ENCODE results near the gene MAFF. TPM values are rescaled to one million over a fixed set of nuclear protein-coding genes. Genes with fewer than 3 reads are reported as not detected.
A peak's percentile ranks its signal among the peaks of the same experiment; 100 is the strongest.

MAFF gene
- total RNA-seq, 2 experiments from 2014 or later = 15.3 to 16.4 TPM

DNA sequence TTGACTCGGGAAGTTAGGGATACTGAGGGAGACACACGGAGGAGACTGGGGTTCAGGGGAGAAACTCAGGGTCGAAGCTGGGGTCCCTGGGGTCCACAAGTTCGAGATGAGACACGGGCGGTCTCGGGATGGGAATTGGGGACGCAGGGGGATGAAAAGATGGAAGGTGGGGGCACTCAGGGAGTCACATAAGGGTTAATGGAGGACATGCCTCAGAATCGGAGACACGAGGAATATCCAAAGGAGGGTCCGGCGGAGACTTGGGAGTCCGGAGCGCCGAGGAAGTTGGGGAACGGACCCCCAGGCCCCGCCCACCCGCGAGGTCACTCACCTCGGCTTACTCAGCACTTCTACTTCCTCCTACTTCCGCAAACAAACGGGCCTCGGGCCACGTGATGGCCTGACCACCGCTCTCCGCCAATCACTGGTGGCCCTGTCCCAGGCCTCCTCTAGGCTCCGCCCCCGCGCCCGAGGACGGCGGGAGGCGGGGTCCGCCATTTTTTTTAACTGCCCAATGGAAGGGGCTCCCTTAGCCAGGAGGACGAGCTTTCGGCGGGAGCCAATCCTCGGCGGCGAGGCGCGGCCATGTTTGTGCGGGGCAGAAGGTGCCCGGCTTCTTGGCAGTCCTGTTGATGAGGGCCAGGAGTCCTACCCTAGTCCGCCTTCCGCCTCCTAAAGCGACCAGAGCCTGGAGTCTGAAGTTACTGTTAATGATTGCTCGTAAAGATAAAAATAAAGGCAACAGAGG lies 20.2 kb upstream of the MAFF start, which contains the start of gene PLA2G6:
TSS of gene PLA2G6 (minus strand) at position 378 of the 748 bp plus-strand sequence. CDS start 12,404 bp downstream, outside the sequence.
- peak within 1 kb of the TSS; percentile 99 for H3K27ac Mint-ChIP-seq
- ChIA-PET POLR2A (interaction anchor here (0.6 to 3.2 kb wide), 13 partner anchors 8 to 518 kb away, joined by 3 to 93 read pairs (median 4); partner anchors contain the start of genes EIF3L and MAFF), CTCF (interaction anchor here (0.7 to 1.9 kb wide), 7 partner anchors 20 to 589 kb away, joined by 3 to 9 read pairs (median 4); partner anchors contain the start of gene MAFF)
- H3K9me3 Mint-ChIP-seq = no peaks in the 10 kb centered on the region
- peak; percentile 99 for DNase-seq
- peak within 1 kb of the TSS; percentile 98 for H3K4me3 Mint-ChIP-seq
- peaks cover 59% of the 10 kb centered on the region for H3K4me1 Mint-ChIP-seq
- peaks cover 14% of the 10 kb centered on the region for H3K36me3 Mint-ChIP-seq (ENCODE audit: low read depth)
- peaks cover 8% of the 10 kb centered on the region for H3K27me3 Mint-ChIP-seq

DNA sequence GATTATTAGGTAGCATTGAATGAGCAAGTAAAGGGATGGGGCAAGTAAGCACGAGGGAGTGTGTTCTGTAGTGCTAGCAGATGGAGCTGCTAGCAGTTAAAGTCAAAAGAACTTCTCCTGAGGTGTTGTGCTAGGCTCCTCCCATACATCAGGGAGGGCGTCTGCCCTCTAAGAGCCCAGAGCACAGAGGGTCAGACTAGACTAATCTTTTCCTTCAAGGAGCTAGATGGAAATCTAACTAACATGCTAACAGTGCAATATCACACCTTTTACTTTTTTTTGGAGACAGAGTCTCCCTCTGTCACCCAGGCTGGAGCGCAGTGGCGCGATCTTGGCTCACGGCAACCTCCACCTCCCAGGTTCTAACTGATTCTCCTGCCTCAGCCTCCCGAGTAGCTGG lies 17.0 kb upstream of the MAFF start:
- Mint-ChIP-seq H3K27me3 (peaks cover 11% of the 10 kb centered on the region), H3K4me1 (peaks cover 32% of the 10 kb centered on the region), H3K27ac (no peak overlapping the region), H3K4me3 (no peak overlapping the region), H3K9me3 (no peaks in the 10 kb centered on the region), H3K36me3 (ENCODE audit: low read depth) (peaks cover 7% of the 10 kb centered on the region)
- no peak for DNase-seq
- ChIA-PET POLR2A (no interaction called here), CTCF (interaction anchor here (1.2 kb wide), 1 partner anchor 25 kb away, joined by 3 read pairs; no protein-coding TSS in a partner anchor)

DNA sequence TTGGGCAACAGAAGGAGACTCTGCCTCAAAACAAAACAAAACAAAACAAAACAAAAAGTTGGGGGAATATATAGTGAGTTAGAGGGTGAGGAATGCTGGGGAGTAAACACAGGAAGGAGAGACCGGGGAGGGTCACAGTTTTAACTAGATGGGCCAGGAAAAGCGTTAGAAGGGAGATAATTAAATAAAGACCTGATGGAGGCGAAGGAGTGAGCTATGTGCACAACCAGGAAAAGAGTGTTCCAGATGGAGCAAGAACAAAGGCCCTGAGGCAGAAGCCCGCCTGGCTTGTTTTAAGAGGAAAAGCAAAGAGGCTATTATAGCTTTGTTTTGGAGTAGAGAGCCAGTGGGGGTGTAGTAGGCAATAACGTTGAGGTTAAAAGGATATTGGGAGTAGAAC lies 15.4 kb upstream of the MAFF start:
- peaks cover 1% of the 10 kb centered on the region for H3K36me3 Mint-ChIP-seq (ENCODE audit: low read depth)
- peaks cover 17% of the 10 kb centered on the region for H3K4me1 Mint-ChIP-seq
- peaks cover 11% of the 10 kb centered on the region for H3K27me3 Mint-ChIP-seq
- no peak overlapping the region for H3K27ac Mint-ChIP-seq
- POLR2A ChIA-PET = interaction anchor here (0.7 to 1.3 kb wide), 3 partner anchors 11 to 81 kb away, joined by 3 to 8 read pairs (median 3); partner anchors contain the start of gene MAFF
- no peaks in the 10 kb centered on the region for H3K9me3 Mint-ChIP-seq
- CTCF ChIA-PET = no interaction called here
- no peak overlapping the region for H3K4me3 Mint-ChIP-seq
- DNase-seq = no peak

DNA sequence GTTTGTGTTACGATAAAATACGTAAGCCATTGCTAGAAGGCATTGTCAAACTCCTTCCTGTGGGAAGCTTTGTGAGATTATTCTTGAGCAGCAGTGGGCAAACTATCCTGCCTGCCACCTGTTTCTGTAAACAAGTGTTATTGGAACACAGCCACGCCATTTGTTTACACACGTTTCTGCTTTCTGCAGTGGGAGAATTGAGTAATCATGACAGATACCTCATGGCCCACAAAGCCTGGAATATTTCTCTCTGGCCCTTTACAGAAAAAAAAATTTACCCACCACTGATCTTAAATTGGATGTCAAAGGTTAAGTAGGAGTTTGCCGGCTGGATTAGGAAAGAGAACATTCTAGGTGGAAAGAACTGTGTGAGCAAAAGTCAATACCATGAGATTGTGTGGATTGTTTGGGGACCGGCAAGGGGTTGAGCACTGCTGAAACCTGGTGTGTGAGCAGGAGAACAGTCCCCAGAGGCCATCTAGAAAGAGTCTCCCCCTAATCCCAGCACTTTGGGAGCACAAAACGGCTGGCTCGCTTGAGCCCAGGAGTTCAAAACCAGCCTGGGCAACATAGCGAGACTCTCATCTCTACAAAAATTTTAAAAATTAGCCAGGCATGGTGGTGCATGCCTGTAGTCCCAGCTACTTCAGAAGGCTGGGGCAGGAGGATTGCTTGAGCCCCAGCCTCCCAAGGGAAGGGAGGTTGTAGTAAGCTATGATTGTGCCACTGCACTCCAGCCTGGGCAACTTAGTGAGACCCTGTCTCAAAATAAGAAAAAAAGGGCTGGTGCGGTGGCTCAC lies 14.2 kb upstream of the MAFF start:
- Mint-ChIP-seq H3K4me1 (peaks cover 8% of the 10 kb centered on the region), H3K9me3 (no peaks in the 10 kb centered on the region), H3K36me3 (ENCODE audit: low read depth) (no peaks in the 10 kb centered on the region), H3K4me3 (no peak overlapping the region), H3K27me3 (peaks cover 19% of the 10 kb centered on the region), H3K27ac (no peak overlapping the region)
- DNase-seq = no peak
- ChIA-PET POLR2A (interaction anchor here (1.3 kb wide), 1 partner anchor 12 kb away, joined by 3 read pairs; no protein-coding TSS in a partner anchor), CTCF (no interaction called here)

DNA sequence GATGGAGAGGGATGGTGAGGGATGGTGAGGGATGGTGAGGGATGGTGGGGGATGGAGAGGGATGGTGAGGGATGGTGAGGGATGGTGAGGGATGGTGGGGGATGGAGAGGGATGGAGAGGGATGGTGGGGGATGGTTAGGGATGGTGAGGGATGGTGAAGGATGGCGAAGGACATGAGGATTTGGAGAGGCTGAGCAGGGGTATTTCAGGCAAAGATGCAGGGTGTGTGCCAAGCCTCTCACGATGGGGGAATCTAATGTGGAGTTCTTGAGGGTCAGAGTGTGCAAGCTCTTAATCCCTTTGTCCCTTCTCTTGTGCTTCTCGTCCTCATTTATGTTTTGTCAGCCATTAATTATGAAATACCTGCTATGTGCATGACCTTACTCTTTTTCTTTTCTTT lies 12.7 kb upstream of the MAFF start:
- no peak for DNase-seq

DNA sequence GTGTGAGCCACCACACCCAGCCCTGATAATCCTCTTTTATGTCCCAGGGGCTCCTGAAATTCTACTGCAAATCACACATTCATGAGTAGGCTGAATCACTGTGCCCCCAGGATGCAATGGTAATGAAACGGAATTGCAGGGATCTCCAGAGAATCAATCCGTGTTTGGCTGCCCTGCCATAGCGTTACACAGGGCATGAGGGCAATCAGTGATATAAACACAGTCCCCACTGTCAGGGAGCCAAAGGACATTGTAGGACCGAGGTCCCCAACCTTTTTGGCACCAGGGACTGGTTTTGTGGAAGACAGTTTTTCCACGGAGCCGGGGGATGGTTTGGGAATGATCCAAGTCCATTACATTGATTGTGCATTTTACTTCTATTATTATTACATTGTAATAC lies 11.2 kb upstream of the MAFF start:
- no peak overlapping the region for H3K27ac Mint-ChIP-seq
- peaks cover 16% of the 10 kb centered on the region for H3K27me3 Mint-ChIP-seq
- no peaks in the 10 kb centered on the region for H3K9me3 Mint-ChIP-seq
- H3K36me3 Mint-ChIP-seq (ENCODE audit: low read depth) = no peaks in the 10 kb centered on the region
- DNase-seq = no peak
- peaks cover 20% of the 10 kb centered on the region for H3K4me1 Mint-ChIP-seq
- no peak overlapping the region for H3K4me3 Mint-ChIP-seq
- CTCF ChIA-PET = no interaction called here
- POLR2A ChIA-PET = no interaction called here

More for the DNA sequence above, 12.7 kb upstream of the MAFF start:
- Mint-ChIP-seq H3K36me3 (ENCODE audit: low read depth) (no peaks in the 10 kb centered on the region), H3K4me1 (peaks cover 10% of the 10 kb centered on the region), H3K9me3 (no peaks in the 10 kb centered on the region), H3K4me3 (no peak overlapping the region), H3K27me3 (peaks cover 21% of the 10 kb centered on the region), H3K27ac (no peak overlapping the region)
- ChIA-PET POLR2A (no interaction called here), CTCF (no interaction called here)

DNA sequence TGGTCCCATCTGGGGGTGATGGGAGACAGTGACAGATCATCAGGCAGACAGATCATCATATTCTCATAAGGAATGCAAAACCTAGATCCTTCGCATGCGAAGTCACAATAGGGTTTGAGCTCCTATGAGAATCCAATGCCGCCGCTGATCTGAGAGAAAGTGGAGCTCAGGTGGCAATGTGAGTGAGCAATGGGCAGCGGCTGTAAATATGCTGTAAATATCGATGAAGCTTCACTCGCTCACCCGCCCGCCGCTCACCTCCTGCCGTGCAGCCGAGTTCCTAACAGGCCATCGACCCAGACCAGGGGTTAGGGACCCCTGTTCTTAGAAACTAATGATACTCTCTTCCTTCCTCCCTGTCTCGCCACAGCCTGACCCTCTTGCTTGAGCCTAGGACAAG lies 10.7 kb upstream of the MAFF start:
- no peak overlapping the region for H3K4me3 Mint-ChIP-seq
- ChIA-PET POLR2A (no interaction called here), CTCF (no interaction called here)
- peaks cover 20% of the 10 kb centered on the region for H3K4me1 Mint-ChIP-seq
- no peak overlapping the region for H3K27ac Mint-ChIP-seq
- H3K36me3 Mint-ChIP-seq (ENCODE audit: low read depth) = no peaks in the 10 kb centered on the region
- H3K9me3 Mint-ChIP-seq = no peaks in the 10 kb centered on the region
- H3K27me3 Mint-ChIP-seq = peaks cover 16% of the 10 kb centered on the region
- DNase-seq = no peak

DNA sequence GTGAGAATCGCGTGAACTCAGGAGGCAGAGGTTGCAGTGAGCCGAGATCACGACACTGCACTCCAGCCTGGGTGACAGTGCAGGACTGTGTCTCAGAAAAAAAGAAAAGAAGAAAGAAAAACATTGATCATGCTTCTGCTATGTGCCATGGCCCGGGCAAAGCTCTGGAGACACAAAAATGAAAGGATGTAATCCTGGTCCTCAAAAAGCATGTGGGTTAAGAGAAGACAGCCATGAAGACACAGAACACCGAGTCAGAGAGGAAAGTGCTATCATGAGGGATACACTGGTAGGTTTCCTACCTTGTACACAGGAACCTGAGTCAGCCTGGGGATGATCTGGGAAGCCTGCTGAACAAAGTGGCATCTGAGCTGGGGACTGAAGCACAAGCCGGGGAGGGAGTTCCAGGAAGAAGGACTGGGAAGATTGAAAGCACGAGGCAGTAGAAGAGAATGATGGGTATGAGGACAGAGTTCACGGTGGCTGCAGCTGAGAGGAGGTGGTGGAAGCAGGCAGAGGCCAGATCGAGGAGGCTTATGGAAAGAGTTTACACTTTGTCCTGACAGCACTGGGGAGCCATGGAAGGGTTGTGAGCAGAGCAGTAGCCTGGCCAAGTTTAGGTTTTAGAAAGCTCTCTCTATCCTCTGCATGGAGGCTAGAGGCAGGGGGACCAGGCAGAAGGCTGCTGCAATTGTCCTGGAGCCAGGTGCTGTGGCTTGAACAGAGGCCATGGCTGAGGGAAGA lies 9.9 kb upstream of the MAFF start:
- no peaks in the 10 kb centered on the region for H3K36me3 Mint-ChIP-seq (ENCODE audit: low read depth)
- H3K4me1 Mint-ChIP-seq = peaks cover 20% of the 10 kb centered on the region
- no peak overlapping the region for H3K27ac Mint-ChIP-seq
- no peak overlapping the region for H3K4me3 Mint-ChIP-seq
- no peak for DNase-seq
- POLR2A ChIA-PET = interaction anchor here (0.8 to 1.8 kb wide), 3 partner anchors 9 to 16 kb away, joined by 3 to 6 read pairs (median 3); partner anchors contain the start of gene MAFF
- H3K9me3 Mint-ChIP-seq = no peaks in the 10 kb centered on the region
- CTCF ChIA-PET = no interaction called here
- H3K27me3 Mint-ChIP-seq = peaks cover 13% of the 10 kb centered on the region

DNA sequence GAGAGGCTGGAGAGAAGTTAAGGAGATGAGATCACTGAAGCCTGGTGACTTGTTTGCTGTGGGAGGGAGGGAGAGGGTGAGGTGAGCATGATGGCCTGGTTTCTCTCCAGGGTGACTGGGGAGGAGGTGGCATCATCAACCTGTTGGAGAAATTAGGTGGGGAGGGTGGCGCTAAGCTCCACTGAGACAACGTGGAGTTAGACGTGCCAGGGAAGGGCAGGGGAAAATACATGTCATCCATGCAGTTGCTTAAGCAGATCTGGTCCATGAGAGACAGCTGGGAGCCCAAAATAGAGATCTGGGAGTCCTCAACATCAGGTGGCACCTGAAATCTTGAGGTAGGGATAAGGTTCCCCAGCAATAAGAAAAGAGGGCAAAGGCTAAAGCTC lies 9.3 kb upstream of the MAFF start:
- Mint-ChIP-seq H3K27me3 (peaks cover 13% of the 10 kb centered on the region), H3K4me1 (peaks cover 20% of the 10 kb centered on the region), H3K9me3 (no peaks in the 10 kb centered on the region), H3K27ac (no peak overlapping the region), H3K4me3 (no peak overlapping the region), H3K36me3 (ENCODE audit: low read depth) (no peaks in the 10 kb centered on the region)
- no peak for DNase-seq
- POLR2A ChIA-PET = interaction anchor here (0.8 to 1.8 kb wide), 4 partner anchors 9 to 16 kb away, joined by 3 to 6 read pairs (median 4); partner anchors contain the start of gene MAFF
- CTCF ChIA-PET = no interaction called here

DNA sequence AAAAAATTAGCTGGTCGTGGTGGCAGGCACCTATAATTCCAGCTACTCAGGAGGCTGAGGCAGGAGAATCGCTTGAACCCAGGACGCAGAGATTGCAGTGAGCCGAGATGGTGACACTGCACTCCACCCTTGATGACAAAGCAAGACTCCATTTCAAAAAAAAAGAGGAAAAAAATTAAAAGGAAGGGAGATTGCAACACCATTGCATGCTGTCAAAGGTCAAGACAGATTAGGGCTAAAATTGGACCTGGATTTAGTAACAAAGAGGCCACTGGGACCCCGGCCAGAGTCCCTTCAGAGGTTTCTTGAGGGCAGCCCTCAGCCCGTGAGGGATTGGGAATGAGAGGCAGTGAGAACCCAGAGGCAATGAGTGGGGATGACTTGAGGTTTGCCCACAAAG lies 8.2 kb upstream of the MAFF start:
- no peak for DNase-seq
- H3K27ac Mint-ChIP-seq = no peak overlapping the region
- H3K36me3 Mint-ChIP-seq (ENCODE audit: low read depth) = no peaks in the 10 kb centered on the region
- ChIA-PET POLR2A (no interaction called here), CTCF (interaction anchor here (0.7 kb wide), 1 partner anchor 37 kb away, joined by 3 read pairs; no protein-coding TSS in a partner anchor)
- peaks cover 13% of the 10 kb centered on the region for H3K27me3 Mint-ChIP-seq
- no peaks in the 10 kb centered on the region for H3K9me3 Mint-ChIP-seq
- H3K4me3 Mint-ChIP-seq = no peak overlapping the region
- H3K4me1 Mint-ChIP-seq = peaks cover 21% of the 10 kb centered on the region

DNA sequence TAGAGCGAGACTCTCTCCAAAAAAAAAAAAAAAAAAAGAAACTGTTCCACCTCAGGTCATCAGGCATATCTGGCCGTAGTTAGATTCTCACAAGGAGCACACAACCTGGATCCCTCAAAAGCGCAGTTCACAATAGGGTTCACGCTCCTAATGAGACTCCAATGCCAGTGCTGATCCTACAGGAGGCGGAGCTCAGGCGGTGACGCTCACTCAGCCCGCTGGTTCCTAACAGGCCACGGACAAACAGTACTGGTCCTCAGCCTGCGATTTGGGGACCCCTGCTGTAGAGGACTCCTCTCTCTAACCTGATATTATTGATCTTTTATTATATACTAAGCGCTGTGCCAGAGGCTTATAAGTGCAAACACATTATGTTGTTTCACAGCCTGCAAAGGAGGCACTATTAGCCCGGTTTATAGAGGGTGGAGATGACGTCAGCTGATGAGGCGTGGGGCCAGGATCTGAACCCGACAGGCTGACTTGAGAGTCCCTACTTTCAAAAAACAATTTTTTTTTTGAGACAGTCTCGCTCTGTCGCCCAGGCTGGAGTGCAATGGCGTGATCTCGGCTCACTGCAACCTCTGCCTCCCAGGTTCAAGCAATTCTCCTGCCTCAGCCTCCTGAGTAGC lies 4.9 kb upstream of the MAFF start:
- Mint-ChIP-seq H3K27ac (no peak overlapping the region), H3K4me1 (peaks cover 44% of the 10 kb centered on the region), H3K36me3 (ENCODE audit: low read depth) (no peaks in the 10 kb centered on the region), H3K27me3 (peaks cover 11% of the 10 kb centered on the region), H3K9me3 (no peaks in the 10 kb centered on the region), H3K4me3 (no peak overlapping the region)
- ChIA-PET POLR2A (no interaction called here), CTCF (no interaction called here)
- no peak for DNase-seq

DNA sequence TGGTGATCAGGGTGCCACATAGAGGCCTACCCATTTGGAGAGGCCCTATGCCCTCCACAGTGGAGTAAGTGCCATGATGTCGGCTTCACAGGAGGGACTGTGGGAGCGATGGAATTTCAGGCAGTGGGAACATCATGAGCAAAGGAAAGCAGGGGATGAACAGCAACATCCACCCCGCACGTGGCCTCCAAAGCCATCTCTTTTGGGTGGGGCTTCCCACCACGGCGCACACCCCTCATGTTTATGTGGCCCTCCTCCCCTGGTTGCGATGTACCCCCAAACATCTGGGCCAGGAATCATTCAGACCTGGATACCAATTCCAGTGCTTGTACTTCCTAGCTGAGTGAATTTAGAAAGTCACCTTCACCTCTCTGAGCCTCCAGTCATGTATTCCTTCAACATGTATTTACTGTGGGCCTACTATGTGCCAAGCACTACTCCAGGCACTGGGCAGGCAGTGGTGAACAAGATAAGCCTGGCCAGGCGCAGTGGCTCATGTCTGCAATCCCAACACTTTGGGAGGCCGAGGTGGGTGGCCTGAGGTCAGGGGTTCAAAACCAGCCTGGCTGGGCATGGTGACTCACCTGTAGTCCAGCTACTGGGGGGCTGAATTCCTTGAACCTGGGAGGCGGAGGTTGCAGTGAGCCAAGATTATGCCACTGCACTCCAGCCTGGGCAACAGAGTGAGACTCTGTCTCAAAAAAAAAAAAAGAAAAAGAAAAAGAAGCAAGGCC lies 1.8 kb upstream of the MAFF start:
- POLR2A ChIA-PET = interaction anchor here (2.3 to 8.2 kb wide), 5 partner anchors 12 to 199 kb away, joined by 6 to 93 read pairs (median 46); partner anchors contain the start of gene PLA2G6
- H3K4me1 Mint-ChIP-seq = peaks cover 50% of the 10 kb centered on the region
- no peak overlapping the region for H3K4me3 Mint-ChIP-seq
- peaks cover 4% of the 10 kb centered on the region for H3K36me3 Mint-ChIP-seq (ENCODE audit: low read depth)
- no peaks in the 10 kb centered on the region for H3K9me3 Mint-ChIP-seq
- no peak for DNase-seq
- CTCF ChIA-PET = interaction anchor here (0.6 to 1.9 kb wide), 2 partner anchors 148 to 599 kb away, joined by 4 read pairs; no protein-coding TSS in a partner anchor
- peaks cover under 1% of the 10 kb centered on the region for H3K27me3 Mint-ChIP-seq
- peak overlapping the region; percentile 98 for H3K27ac Mint-ChIP-seq

Measured in activated CD4-positive, alpha-beta memory T cell treated with anti-CD3 and anti-CD28 coated beads, Interleukin-2, amount 10 ng/mL, durations not matched to agents 7 days and 5 days (primary cell).